ENCODE data around the gene TAF1D. TPM values are rescaled to one million over a fixed set of nuclear protein-coding genes. Genes with fewer than 3 reads are reported as not detected.

Gene TAF1D
- total RNA-seq, 1 donor from 2014 or later, result 82.6 TPM

DNA sequence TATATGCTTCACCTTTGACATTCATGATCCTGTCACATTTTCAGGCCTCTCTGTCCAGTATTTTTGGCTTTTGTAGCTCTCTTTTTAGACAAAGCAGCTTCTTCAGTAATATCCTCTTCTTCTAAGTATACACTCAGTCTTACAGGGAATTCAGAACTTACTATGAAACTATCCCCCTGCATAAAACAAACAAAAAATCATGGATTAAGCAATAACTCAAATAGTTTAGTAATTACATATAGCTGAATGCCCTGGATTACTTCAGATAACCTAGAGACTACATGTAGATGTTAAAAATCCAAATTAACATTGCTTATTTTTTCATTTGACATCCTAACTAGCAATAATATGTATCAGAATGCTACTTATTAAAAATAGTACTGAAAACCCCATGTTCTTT, 5.2 kb downstream of the TAF1D start:
- Mint-ChIP-seq H3K27me3 (ENCODE audit: unreplicated experiment) (no peaks in the 10 kb centered on the region), H3K36me3 (ENCODE audit: unreplicated experiment) (peaks cover 71% of the 10 kb centered on the region), H3K9me3 (ENCODE audit: unreplicated experiment) (no peaks in the 10 kb centered on the region), H3K4me1 (ENCODE audit: unreplicated experiment) (peaks cover 51% of the 10 kb centered on the region), H3K27ac (ENCODE audit: unreplicated experiment) (peak overlapping the region; percentile 42), H3K4me3 (ENCODE audit: unreplicated experiment) (no peak overlapping the region)
- TF ChIP-seq, protein P1, sequence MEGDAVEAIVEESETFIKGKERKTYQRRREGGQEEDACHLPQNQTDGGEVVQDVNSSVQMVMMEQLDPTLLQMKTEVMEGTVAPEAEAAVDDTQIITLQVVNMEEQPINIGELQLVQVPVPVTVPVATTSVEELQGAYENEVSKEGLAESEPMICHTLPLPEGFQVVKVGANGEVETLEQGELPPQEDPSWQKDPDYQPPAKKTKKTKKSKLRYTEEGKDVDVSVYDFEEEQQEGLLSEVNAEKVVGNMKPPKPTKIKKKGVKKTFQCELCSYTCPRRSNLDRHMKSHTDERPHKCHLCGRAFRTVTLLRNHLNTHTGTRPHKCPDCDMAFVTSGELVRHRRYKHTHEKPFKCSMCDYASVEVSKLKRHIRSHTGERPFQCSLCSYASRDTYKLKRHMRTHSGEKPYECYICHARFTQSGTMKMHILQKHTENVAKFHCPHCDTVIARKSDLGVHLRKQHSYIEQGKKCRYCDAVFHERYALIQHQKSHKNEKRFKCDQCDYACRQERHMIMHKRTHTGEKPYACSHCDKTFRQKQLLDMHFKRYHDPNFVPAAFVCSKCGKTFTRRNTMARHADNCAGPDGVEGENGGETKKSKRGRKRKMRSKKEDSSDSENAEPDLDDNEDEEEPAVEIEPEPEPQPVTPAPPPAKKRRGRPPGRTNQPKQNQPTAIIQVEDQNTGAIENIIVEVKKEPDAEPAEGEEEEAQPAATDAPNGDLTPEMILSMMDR (IDR thresholded peaks at IDR 0.05), result no peak
- DNase-seq (ENCODE audit: extremely low spot score, unreplicated experiment), result no peak

DNA sequence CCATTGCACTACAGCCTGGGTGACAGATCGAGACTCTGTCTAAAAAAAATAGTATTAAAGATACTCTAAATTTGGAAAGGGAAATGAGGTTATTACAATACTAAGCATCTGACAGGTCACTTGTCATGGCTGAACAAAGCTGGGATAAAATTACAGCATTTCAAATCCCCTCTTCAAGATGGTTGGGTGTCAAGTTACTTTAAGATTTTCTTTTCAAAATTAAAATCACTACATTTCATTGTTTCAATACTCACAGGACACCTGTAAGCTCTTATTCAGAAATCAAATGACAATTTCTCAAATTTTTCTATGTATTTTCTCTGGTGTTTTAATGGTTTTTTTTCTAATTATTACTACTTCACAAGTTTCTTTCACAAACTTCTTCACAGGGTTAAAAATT, 5.7 kb downstream of the TAF1D start:
- no peaks in the 10 kb centered on the region for H3K9me3 Mint-ChIP-seq (ENCODE audit: unreplicated experiment)
- peak overlapping the region; percentile 42 for H3K27ac Mint-ChIP-seq (ENCODE audit: unreplicated experiment)
- H3K4me3 Mint-ChIP-seq (ENCODE audit: unreplicated experiment), result no peak overlapping the region
- H3K4me1 Mint-ChIP-seq (ENCODE audit: unreplicated experiment), result peaks cover 51% of the 10 kb centered on the region
- TF ChIP-seq, protein P1 (IDR thresholded peaks at IDR 0.05), result no peak
- peaks cover 71% of the 10 kb centered on the region for H3K36me3 Mint-ChIP-seq (ENCODE audit: unreplicated experiment)
- DNase-seq (ENCODE audit: extremely low spot score, unreplicated experiment), result no peak
- H3K27me3 Mint-ChIP-seq (ENCODE audit: unreplicated experiment), result no peaks in the 10 kb centered on the region

DNA sequence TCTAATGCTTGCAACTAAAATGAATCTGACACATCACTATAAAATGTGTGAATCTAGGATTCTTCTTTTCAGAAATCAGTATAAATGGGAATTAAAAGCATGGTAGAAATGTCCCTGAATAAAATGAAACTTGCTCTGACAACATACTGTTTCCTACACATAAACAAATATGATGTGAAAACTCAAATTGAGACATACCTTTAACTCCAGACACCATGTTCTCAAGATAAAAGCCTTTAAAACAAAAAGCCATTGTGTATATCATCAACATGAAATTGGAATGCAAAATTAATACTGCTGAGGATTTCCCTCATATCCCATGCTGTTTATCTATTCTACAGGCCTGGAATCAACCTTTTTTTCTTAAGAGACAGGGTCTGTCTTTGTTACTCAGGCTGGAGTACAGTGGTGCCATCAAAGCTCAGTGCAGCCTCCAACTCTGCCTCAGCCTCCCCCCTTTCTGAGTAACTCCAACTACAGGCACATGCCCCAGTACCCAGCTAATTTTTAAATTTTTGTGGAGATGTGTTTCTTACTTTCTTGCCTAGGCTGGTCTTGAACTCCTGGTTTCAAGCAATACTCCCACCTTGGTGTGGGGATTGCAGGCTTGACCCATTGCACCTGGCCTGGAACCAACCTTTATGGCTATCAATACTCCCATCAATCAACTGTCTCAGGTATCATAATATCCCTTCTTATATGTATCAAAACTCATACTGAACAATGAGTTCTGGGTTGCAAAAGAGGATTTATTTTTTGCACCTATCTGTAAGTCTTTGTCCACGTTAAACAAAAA, 6.7 kb downstream of the TAF1D start:
- Mint-ChIP-seq H3K9me3 (ENCODE audit: unreplicated experiment) (no peaks in the 10 kb centered on the region), H3K27ac (ENCODE audit: unreplicated experiment) (peak overlapping the region; percentile 23), H3K36me3 (ENCODE audit: unreplicated experiment) (peaks cover 78% of the 10 kb centered on the region), H3K4me3 (ENCODE audit: unreplicated experiment) (no peak overlapping the region), H3K4me1 (ENCODE audit: unreplicated experiment) (peaks cover 43% of the 10 kb centered on the region), H3K27me3 (ENCODE audit: unreplicated experiment) (no peaks in the 10 kb centered on the region)
- no peak for DNase-seq (ENCODE audit: extremely low spot score, unreplicated experiment)
- TF ChIP-seq, protein P1 (IDR thresholded peaks at IDR 0.05), result no peak

DNA sequence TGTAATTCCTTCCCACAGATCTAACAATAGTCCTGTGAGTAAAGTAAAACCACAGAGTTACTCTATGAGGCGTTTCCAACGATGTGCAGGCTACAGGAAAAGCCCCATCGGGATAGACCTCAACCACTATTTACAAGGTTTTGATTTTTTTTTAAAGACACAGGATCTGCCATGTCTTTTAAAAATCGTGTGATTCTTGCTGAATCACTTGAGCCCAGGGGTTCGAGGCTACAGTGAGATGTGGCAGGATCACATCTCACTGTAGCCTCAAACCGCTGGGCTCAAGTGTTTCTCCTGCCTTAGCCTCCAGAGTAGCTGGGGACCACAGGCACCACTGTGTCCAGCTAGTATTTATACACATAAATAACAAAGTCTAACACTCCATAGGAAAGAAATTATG, 7.8 kb downstream of the TAF1D start:
- Mint-ChIP-seq H3K4me3 (ENCODE audit: unreplicated experiment) (no peak overlapping the region), H3K9me3 (ENCODE audit: unreplicated experiment) (no peaks in the 10 kb centered on the region), H3K27me3 (ENCODE audit: unreplicated experiment) (no peaks in the 10 kb centered on the region), H3K36me3 (ENCODE audit: unreplicated experiment) (peaks cover 82% of the 10 kb centered on the region), H3K27ac (ENCODE audit: unreplicated experiment) (peak overlapping the region; percentile 7), H3K4me1 (ENCODE audit: unreplicated experiment) (peaks cover 33% of the 10 kb centered on the region)
- no peak for DNase-seq (ENCODE audit: extremely low spot score, unreplicated experiment)
- TF ChIP-seq, protein P1 (IDR thresholded peaks at IDR 0.05), result no peak

DNA sequence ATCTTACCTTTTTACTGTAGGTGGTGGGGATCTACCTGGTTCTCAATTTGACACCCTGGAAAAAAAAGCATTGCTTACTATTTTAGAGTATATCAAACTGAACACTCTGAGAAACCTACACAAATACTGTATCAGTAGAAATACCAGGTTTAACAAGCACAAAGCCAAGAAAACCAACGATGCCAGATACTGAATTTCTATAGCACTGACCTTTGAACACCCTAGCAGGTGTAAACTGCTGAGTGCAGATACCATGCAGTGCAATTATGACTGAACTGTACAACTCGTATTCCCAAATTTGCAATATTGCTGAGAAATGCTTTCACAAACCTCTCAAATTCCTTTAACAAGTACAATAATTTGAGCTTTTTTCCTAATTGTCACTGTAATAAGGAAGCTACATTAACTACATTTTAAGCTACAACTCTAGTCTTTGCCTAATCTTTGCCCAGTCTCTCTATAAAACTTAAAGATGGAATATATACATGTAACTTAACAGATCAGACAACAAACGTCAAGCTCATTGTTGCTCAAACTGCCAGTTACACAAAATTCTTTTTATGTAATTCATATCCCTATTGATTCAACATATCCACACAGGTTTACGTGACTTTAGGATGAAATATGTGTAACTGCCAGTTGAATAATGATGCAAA, 8.9 kb downstream of the TAF1D start:
- no peaks in the 10 kb centered on the region for H3K27me3 Mint-ChIP-seq (ENCODE audit: unreplicated experiment)
- peak overlapping the region; percentile 7 for H3K27ac Mint-ChIP-seq (ENCODE audit: unreplicated experiment)
- peaks cover 22% of the 10 kb centered on the region for H3K4me1 Mint-ChIP-seq (ENCODE audit: unreplicated experiment)
- no peak for DNase-seq (ENCODE audit: extremely low spot score, unreplicated experiment)
- H3K9me3 Mint-ChIP-seq (ENCODE audit: unreplicated experiment), result no peaks in the 10 kb centered on the region
- H3K36me3 Mint-ChIP-seq (ENCODE audit: unreplicated experiment), result peaks cover 83% of the 10 kb centered on the region
- H3K4me3 Mint-ChIP-seq (ENCODE audit: unreplicated experiment), result no peak overlapping the region
- TF ChIP-seq, protein P1 (IDR thresholded peaks at IDR 0.05), result no peak

Data from osteocyte (in vitro differentiated cells).